Astrocyte of the cerebellum (primary cell): ENCODE measurements around the gene FAM83F.

ENCODE experiments used
- DNase-seq: peaks from one replicate; pipeline ENCODE4 v3.0.0-alpha.2; 2011; ENCODE audit warnings: low read depth
- H3K4me3 ChIP-seq: 2 replicates; pipeline ENCODE4 v1.5.1; 2011; ENCODE audit warnings: mild to moderate bottlenecking, low read depth, low read length, moderate library complexity
- in situ Hi-C: cut with HindIII; loops from 2 replicates; pipeline ENCODE4 v1.10.0; 2017; ENCODE audit warnings: low sequenced_read_pairs
- TF ChIP-seq, protein P1 (sequence below): IDR thresholded peaks from 2 replicates; pipeline ENCODE4 v1.5.1; 2012; ENCODE audit warnings: low read length, low read depth, moderate library complexity, mild to moderate bottlenecking; ENCODE audit errors: missing control alignments

The FAM83F gene

DNA sequence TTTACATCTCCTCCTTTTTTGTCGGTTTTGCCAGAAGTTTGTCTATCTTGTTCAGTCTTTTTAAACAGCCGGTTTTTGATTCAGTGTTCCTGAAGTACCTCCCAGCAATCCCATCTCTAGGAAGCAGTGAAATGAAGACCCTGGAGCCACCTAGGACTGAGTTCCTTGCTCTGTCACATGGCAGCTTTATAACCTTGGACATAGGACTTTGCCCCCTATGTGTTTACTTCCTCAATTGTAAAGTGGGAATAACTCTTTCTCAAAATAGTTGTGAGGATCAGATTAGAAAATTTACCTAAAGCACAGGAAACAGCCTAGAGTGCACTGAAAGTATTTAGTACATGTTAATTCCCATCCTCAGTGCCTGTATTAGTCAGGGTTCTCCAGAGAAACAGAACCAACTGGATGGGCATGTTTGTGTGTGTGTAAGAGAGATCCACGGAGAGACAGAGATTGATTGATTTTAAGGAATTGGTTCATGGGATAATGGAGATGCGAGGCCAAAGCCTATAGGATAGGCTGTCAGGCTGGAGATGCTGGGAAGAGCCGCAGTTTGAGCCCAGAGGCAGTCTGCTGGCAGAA lies 20.0 kb downstream of the FAM83F start:
- in situ Hi-C loops = loop anchor here (25.0 kb wide), 1 partner anchor 452 kb away; the partner anchor contains the start of gene CACNA1I
- TF ChIP-seq, protein P1, sequence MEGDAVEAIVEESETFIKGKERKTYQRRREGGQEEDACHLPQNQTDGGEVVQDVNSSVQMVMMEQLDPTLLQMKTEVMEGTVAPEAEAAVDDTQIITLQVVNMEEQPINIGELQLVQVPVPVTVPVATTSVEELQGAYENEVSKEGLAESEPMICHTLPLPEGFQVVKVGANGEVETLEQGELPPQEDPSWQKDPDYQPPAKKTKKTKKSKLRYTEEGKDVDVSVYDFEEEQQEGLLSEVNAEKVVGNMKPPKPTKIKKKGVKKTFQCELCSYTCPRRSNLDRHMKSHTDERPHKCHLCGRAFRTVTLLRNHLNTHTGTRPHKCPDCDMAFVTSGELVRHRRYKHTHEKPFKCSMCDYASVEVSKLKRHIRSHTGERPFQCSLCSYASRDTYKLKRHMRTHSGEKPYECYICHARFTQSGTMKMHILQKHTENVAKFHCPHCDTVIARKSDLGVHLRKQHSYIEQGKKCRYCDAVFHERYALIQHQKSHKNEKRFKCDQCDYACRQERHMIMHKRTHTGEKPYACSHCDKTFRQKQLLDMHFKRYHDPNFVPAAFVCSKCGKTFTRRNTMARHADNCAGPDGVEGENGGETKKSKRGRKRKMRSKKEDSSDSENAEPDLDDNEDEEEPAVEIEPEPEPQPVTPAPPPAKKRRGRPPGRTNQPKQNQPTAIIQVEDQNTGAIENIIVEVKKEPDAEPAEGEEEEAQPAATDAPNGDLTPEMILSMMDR = no peak
- H3K4me3 ChIP-seq = no peak overlapping the region
- no peak for DNase-seq

DNA sequence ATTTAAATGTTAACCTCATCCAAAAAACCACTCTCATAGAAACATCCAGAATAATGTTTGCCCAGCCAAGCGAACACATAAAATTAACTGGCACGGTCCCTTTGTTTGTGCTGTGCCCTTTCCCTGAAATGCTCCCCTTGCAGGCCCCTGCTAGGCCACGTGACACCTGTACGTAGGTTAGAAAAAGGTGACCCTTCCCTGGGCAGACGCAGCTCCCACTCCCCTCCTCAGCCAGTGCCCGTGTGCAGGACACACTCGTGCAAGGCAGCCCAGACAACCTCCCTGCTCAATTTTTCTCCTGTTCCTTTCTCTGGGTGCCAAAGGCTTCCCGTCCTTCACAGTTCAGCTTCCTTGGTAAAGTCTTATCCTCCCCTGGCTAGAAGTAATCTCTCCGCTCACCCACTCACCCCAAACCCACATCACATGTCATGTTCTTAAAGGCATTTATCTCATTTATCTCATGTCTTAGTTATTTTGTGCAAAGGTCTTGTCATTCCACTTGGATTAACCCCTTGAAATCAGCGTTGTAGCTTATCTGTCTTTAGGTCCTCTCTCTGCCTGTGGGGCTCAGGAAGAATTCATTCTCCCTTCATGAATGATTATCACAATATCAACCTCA lies 20.7 kb downstream of the FAM83F start:
- H3K4me3 ChIP-seq = no peak overlapping the region
- in situ Hi-C loops = loop anchor here (25.0 kb wide), 1 partner anchor 453 kb away; the partner anchor contains the start of gene CACNA1I
- TF ChIP-seq, protein P1 = no peak
- no peak for DNase-seq

DNA sequence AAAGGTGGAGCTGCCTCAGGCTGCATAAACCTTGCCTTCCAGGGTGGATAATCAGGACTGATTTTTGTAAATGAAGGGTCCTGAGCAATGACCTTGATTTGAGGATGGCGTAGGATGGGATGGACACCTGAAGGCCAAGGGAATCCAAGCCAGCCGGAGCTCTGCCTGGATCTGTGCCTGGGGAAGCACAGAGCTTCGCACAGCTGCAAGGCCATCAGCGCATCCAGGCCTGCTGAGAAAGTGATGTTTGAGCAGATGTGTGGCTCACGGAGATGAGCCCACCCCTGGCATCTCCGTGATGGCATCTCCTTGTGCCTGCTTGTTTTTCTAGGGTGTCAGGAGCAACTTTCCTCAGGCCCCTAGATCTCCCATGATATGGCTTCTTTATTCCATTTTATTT lies 23.3 kb downstream of the FAM83F start:
- TF ChIP-seq, protein P1 = no peak
- DNase-seq = no peak
- H3K4me3 ChIP-seq = no peak overlapping the region
- in situ Hi-C loops = loop anchor here (25.0 kb wide), 1 partner anchor 456 kb away; the partner anchor contains the start of gene CACNA1I

DNA sequence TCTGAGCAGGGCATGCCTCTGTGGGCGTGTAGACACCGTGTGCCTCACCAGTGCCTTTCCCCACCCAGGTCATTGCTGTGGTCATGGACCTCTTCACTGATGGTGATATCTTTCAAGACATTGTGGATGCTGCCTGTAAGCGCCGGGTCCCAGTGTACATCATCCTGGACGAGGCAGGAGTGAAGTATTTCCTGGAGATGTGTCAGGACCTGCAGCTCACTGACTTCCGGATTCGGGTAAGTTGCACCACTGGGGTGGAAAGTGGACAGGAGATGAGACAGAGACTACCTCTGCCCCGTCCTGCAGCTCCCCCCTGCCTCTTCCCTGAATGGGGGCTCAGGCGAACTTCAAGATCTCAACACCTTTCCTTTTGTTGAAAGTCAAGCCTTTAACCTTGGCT lies 24.3 kb downstream of the FAM83F start:
- no peak overlapping the region for H3K4me3 ChIP-seq
- TF ChIP-seq, protein P1 = no peak
- in situ Hi-C loops = loop anchor here (25.0 kb wide), 1 partner anchor 457 kb away; the partner anchor contains the start of gene CACNA1I
- no peak for DNase-seq

DNA sequence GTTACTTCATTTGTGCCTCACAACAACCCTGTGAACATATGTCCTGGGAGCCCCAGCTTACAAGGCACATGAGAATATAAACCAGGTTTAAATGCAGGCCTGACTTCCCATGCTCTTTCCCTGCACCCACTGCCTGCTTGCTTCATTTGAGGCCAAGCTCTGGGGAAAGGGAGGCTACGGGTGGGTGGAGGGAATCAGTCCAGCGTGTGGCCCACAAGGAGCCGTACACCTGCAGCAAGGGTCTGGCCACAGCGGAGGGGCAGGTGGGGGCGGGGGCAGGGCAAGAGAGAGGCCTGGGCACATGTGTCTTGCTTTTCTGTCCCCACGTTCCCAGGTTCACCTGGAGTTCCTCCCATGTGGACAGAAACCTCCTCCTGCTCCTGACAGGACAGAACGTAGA lies 26.2 kb downstream of the FAM83F start:
- H3K4me3 ChIP-seq = no peak overlapping the region
- DNase-seq = no peak
- TF ChIP-seq, protein P1 = no peak
- in situ Hi-C loops = loop anchor here (5.0 to 25.0 kb wide), 2 partner anchors 89 to 459 kb away; partner anchors contain the start of gene CACNA1I

DNA sequence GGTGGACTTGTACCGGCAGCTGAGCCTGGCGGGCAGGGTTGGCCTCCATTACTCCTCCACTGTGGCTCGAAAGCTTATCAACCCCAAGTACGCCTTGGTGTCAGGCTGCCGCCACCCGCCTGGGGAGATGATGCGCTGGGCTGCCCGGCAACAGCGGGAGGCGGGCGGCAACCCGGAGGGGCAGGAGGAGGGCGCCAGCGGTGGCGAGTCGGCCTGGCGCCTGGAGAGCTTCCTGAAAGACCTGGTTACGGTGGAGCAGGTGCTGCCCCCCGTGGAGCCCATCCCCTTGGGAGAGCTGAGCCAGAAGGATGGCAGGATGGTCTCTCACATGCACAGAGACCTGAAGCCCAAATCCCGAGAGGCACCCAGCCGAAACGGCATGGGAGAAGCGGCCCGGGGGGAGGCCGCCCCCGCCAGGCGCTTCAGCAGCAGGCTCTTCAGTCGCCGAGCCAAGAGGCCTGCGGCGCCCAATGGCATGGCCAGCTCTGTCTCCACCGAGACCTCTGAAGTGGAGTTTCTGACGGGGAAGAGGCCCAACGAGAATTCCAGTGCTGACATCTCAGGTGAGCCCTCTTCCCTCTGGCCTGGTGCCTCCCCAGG lies 26.7 kb downstream of the FAM83F start:
- no peak overlapping the region for H3K4me3 ChIP-seq
- TF ChIP-seq, protein P1 = no peak
- no peak for DNase-seq
- in situ Hi-C loops = loop anchor here (5.0 to 25.0 kb wide), 2 partner anchors 89 to 459 kb away; partner anchors contain the start of gene CACNA1I
